ENCODE data around the gene OS9.

Gene OS9

DNA sequence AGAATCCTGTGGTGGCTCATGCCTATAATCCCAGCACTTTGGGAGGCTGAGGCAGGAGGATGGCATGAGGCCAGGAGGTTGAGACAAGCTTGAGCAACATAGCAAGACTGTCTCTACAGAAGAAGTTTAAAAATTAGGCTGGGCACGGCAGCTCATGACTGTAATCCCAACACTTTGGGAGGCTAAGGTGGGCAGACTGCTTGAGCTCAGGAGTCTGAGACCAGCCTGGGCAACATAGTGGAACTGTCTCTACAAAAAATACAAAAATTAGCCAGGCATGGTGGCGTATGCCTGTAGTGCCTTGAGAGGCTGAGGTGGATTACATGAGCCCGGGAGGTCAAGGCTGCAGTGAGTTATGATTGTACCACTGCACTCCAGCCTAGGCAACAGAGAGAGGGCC lies 73.9 kb downstream of the OS9 start:
- no peak for DNase-seq

DNA sequence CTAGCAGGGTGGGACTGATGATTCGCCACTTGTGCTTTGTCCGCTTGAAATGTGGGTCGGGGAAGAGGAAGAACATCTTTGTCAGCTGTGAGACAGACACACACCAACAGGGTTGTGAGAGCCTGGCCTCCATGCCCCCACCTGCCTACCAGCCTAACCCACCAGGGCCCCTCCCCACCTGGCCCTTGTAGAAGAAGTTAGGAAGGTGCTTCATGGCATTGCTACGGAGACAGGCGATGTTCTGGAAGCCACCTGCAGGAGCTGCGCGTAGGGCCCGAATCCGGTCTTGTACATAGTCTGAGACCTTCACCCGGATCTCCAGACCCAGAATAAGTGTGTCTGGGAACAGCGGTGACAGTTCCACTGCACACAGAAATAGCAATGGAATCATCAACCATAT lies 75.7 kb downstream of the OS9 start:
- no peak for DNase-seq

DNA sequence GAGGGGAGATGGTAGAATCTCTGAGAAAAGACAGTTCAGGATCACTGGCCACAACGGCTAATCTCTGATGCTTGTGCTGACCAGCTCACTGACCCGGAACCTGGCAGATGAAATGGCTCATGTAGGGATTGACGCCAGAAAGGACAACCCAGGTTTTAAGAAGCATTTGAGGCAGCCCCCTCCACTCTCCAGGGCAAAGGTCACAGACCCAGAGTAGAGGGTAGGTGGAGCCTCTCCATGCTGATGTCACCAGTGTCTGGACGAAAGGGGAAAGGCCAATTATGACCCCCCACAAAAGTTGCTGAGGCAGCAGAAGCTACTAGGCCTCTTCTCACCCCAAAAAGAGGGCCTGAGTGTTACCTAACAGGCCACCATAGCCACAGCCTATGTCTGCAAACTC lies 76.8 kb downstream of the OS9 start:
- no peak for DNase-seq

All from NK-92 treated with Interleukin-12 subunit alpha and Interleukin-12 subunit beta, amount 100 ng/mL, for 24 hours (cell line).